HG03095 (cell line): ENCODE measurements around the gene LCK.
A peak's percentile ranks its signal among the peaks of the same experiment; 100 is the strongest.

Experiments
- ATAC-seq: cut with Tn5 transposase; IDR thresholded peaks from one replicate; pipeline ENCODE4 v1.9.1; 2021; ENCODE audit warnings: moderate library complexity; ENCODE audit not compliant: unreplicated experiment

LCK gene

DNA sequence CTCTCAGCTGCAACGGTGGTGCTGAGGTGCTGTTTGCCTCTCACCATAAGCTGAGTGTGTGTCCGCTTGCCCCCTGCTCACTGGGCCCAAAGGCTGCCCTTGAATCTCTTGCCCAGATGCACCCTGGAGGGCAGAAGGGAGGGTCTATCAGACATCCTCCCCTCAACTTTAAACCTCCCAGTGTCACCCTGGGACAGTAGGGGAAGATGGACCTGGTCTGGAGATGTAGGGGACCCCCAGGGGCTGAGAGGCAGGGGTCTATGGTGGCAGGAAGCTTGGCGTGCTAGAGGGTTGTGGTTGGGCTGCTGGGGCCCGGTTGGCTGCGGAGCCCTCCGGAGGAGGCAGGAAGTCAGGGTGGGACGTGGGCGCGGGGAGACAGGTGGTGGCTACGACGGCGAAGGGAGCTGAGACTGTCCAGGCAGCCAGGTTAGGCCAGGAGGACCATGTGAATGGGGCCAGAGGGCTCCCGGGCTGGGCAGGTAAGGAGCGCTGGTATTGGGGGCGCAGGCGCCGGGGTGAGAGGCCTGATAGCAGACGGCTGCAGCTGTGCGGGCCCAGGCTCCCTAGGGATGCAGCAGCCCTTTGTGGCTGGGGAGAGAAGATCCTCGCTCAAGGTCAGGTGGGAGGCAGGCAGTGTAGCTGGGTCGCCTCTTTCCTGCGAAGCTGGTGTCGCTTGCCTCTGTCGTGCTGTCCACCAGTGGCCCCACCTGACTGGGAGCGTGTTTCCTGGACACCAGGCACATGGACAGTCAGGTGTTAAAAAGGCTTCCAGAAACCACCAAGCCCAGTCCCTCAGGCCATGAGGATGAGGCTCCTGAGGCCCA is at the start of gene LCK:
Gene LCK (plus strand): TSS at position 373 of the 824 bp plus-strand sequence. CDS start 23,065 bp downstream, outside the sequence.
- no peak for ATAC-seq

DNA sequence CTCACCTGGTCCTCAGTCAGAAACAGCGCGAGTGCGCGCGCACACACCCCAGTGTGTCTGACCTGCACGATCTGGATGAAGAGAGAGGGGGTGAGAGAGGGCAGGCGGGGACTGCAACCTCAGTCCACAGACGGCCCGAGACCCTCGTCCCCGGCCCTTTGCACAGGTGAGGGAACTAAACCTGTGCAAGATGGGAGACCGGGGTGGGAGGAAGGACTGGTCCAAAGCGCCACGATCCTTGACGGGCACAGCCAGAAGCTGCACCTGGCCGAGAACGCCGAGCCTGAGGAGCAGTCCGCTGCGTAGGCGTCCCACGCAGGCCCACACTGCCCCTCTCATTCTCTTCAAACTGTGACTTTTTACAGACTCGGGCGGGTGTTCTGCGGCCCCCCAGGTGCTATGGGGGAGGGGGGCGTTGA is 46.1 kb upstream of the LCK start:
- no peak for ATAC-seq

DNA sequence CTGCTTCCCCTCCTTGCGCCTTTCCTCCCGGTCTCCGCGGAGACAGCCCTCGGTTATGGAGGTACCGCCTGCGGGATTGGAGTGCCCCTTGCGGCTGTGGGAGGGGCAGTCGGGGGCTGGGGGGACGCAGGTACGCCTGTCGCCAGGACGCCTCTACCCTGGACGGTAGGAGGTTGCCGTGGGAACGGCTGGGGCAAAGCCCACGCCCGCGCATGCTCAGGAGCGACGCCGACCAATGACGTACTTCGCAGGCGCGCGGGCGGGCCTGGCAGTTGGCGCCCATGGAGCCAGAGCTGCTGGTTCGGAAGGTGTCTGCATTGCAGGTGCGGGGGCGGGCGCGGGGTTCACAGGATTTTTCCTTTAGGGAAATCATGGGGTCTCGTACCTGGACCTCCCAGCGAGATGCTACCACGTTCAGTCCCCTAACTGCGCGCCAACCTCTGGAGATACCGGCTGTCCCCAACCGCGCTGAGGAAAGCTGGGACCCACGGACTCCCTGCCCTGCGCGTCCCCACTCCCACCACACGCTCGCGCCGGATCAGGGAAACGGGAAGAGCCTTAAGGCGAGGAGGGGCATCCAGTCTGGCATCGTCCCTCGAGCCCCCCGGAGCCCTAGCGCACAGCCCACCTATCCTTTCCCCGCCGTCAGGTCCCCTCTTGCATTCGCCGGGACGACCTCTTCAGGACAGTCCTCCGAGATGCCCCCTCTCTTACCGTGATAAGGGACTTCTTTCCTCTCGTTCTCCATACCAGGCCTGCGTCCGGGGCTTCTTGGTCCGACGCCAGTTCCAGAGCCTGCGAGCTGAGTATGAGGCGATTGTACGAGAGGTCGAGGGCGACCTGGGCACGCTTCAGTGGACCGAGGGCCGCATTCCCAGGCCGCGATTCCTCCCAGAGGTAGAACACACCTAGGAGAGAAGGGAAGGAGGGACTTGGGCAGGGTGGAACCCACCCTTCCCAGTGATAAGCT is 45.4 kb upstream of the LCK start, which contains the start of gene IQCC:
Gene IQCC (plus strand): TSS at position 271 of the 970 bp plus-strand sequence. CDS start 11 bp downstream, at position 282.
- ATAC-seq = no peak

DNA sequence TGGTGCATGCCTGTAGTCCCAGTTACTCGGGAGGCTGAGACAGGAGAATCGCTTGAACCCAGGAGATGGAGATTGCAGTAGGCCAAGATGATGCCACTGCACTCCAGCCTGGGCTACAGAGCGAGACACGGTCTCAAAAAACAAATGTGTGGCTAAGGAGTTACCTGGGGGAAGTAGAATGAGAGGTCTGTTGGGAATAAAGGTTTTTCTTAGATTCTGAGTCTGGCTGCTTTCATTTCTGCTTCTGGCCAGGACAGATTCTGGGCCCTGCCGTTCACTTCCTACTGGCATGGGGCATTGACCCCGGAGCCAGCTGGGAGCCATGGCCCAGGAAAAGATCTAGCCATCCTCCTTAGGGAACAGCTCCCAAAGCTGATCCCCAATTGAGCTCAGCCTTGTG is 42.6 kb upstream of the LCK start:
- ATAC-seq = no peak

DNA sequence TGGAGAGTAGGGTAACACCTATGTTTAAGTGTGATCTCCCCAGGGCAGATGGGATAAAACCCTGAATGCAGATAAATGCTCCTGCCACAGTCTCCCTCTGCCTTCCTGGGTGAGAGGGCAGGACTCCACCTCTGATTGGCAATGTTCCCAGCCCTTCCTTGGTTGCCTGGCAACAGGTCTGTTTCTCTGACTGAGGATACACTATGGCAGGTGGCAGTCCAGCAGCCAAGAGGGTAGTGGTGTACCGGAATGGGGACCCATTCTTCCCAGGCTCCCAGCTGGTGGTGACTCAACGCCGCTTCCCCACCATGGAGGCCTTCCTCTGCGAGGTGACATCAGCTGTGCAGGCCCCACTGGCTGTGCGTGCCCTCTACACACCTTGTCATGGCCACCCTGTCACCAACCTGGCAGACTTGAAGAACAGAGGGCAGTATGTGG is 42.2 kb upstream of the LCK start, which contains the start of gene DCDC2B:
Gene DCDC2B (plus strand): TSS at position 199 of the 438 bp plus-strand sequence. CDS start 5 bp downstream, at position 204.
- no peak for ATAC-seq

DNA sequence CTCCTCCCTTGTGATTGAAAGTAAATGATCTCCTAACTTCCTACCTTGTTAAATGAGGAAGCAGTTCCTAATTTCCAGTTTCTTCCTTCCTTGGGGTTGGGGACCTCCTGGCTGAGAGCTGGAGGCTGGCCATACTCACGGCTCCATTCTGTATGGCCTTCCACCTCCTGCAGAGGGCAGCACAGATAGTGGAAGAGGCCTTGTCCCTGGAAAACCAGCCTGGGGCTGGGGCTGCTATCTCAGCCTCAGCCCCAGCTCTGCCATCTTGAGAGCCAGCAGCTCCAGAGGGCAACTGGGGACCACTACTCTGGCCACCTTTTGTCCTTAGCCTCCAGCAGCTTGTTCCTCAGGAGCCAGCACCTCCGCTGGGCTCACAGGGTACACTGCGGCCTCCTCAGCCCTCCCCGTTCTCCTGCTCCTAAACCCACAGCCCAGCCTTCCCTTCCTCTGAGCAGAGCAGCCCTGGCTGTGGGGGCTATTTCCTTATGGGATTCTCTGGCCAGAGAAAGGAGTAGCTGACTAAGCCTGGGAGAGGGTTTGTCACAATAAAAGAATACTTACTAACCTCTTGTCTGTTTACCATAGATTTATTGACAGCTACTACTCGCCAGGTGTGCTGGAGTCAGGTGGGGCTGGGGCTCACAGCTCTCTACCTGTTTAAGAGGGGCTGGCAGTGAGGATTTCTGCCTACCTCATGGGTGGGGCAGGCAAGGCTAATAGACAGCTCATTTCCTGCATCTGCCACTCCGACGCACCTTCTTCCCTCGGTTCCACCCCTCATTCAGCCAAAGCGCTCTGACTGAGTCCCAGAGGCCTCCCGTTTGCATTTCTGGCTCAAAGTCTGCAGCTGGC is 35.2 kb upstream of the LCK start:
- ATAC-seq = peak; percentile 55

DNA sequence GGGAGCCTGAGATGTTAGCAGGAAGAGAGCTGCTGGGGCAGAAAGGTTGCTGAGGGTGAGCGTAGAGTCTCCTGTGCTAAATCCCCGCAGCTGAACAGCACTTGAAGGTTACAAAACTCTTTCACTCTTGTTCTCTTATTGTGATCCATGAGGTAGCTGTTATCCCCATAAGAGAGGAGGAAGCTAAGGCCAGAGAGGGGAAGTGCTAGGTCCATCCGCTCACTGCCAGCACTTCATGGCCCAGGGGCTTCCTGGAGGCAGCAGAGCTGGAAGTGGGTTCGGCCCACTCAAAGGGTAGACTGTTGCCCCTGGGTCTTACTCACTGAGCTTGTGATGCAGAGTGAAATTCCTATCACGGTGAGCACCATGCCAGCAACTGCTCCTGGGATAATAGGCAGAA is 34.5 kb upstream of the LCK start:
- no peak for ATAC-seq

DNA sequence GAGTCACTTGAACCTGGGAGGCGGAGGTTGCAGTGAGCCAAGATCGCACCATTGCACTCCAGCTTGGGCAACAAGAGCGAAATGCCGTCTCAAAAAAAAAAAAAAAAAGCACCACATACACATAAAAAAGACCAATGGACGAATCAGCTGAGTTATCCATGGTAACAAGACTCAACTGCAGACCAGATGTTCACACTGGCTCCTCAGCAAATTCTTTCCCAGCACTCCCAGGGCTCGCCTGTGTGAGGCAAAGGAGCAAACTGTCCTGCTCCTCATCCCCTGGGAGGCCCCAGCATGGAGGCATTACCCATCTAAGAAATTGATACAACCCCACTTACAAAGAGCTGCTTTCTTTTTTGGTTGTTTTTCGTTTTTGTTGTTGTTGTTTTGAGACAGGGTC is 32.0 kb upstream of the LCK start:
- ATAC-seq = no peak

DNA sequence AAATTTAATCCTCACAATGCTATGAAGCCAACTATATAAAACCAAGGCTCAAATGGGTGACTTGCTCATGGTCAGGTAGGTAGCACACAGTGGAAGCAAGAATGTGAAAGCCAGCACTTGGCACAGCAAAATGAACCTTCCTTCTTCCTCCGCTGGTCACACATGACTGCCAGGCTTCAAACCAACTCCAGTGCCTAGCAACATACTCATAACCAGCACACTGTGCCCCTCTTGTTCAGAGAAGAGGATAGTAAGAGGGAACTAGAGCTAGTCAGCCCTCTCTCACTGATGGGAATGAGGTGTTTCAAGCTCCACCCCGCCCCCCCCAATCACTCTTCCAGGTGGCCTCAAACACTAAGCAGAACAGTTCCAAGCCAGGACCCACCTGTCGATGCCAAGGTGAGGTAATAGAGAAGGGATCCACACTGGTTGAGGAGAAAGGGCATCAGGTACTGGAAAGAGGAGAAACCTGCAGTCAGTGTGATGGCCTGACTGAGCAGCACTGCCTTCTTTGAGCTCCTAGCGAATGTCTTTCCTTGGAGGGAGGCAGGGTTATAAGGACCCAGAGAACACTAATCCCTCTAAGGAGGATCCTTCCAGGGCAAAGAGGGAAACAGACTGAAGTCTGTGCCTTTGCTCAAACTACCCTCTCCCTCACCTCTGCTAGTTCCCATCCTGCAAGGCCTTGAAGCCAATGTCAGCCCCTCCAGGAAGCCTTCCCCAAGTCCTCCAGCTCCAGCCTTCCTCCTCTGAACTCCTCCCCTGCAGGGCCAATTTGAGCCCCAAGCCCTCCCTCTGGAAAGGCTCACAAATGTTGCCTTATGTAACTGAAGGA is 30.1 kb upstream of the LCK start:
- no peak for ATAC-seq

DNA sequence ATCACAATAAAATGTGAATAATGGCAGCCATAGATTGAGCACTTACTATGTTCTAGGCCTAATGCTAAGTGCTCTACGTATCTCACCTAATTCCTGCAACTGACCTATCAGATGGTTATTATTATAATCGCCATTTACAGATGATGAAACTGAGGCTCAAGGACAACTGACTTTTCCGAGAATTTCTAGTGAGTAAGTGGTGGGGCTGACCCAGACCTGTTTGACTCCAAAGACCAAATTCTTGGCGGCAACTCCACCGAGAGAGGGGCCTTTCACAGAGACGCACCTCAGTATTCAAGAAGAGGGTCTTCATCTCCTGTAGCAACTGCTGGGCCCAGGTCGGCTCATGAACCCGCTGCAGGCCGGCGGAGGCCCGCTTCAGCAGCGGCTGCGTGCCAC is 29.5 kb upstream of the LCK start:
- no peak for ATAC-seq

DNA sequence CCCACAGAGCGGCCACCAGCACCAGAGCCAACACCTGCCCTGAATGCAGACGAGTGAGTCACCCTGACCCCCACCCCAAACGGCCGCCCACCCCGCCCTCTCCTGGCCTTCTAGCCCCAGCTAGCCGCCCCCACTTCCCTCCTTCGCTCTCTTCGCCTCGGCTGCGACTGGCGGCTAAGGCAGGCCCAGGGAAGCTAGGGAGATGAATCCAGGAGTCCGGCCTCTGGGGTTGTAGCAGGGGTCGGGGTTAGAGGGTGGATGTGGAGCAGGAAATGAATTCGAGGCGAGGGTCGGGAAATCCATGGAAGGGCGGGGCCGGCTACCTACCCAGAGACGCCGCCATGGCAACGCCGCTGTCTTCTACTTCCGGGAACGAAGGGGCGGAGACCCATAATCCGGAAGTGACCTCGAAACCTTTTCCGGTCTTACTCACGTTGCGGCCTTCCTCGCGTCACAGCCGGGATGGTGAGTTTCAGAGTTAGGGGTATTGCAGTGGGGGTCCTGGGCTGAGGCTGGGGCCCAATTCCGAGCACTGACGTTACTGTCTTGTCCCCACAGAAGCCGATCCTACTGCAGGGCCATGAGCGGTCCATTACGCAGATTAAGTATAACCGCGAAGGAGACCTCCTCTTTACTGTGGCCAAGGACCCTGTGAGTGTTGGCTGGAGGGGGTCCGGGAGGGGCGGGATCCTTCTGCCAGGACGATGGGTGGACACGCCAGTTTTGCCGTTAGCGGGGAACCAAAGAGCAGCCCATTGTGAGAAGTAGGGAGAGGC is 28.9 kb upstream of the LCK start, which contains the start of the genes EIF3I and TMEM234:
Gene EIF3I (plus strand): TSS at position 428 of the 776 bp plus-strand sequence. CDS start 35 bp downstream, at position 463.
Gene TMEM234 (minus strand): TSS at position 374 of the 776 bp plus-strand sequence. CDS start 31 bp downstream, at position 343.
- ATAC-seq = peak; percentile 91

DNA sequence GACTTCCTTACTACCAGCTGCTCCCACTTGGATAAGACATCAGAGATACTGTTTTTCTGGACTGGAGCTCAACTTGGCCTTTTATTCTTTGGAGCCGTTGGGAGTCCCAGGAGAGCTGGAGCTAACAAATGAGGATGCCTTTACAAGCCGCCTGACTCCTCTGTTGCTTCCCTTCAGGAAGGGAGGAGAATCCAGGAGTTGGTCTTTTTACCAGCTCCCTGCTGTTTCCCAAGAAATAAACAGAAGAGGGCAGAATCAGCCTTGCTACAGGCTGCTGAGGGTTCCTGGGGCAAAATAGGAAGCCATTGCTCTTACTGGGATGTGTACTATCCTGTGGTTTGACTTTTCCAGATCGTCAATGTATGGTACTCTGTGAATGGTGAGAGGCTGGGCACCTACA is 27.4 kb upstream of the LCK start:
- ATAC-seq = no peak

DNA sequence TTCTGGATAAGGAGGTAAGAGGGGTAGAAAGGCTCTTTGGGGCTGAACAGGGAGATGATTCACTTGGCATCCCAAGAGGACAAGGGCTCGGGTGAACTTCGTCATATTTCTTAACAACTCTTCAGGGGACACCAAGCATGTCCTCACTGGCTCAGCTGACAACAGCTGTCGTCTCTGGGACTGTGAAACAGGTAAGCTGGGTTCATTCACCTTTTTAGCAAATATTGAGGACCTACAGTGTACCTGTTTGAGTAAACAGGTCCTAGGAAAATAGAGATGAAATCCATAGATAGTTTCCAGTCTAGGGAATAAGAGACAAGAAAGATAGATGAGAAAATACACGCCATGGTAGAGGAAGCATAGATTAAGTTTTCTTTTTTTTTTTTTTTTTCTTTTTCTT is 26.8 kb upstream of the LCK start:
- no peak for ATAC-seq

DNA sequence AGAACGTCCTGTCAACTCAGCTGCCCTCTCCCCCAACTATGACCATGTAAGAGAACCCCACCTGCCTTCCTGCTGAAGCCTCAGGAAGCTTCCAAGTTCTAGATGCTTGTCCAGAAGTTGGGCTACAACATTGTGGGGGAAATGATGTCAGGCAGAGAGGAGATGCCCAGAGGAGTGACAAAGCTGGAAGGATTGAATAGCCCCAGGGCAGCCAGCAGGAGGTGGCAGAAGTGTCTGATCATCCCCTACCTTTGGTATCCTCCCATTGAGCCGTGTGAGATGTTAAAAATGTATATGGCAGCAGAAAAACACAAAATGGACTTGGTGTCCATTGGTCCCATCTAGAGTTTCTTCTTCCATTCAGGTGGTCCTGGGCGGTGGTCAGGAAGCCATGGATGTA is 22.3 kb upstream of the LCK start:
- no peak for ATAC-seq

DNA sequence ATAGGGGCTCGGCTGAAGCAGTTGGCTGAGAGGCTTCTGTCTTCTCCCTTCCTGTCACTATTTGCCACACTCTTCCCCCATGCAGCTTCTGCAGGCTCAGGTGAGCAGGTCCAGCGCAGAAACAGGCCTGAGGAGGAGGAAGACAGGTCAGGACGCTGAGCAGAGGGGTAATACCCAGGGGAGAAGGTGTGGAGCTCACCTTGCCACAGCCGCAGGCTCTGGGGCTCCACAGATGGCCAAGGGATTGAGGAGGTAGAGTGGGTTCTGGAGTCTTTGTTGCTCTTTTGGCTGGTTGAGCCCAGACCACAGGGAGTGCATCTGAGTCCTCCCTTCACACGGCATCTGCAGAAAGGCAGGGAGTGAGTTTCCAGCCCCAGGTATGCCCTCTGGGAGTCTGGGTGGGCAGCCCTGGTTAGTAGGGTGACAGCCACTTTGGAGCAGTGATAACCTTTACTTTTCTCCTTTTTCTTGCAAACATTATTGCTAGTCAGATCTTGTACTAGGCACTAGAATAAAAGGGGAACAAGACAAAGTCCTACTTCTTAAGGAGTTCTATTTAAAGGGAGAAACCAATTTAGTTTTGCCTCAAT is 19.1 kb upstream of the LCK start:
- no peak for ATAC-seq

DNA sequence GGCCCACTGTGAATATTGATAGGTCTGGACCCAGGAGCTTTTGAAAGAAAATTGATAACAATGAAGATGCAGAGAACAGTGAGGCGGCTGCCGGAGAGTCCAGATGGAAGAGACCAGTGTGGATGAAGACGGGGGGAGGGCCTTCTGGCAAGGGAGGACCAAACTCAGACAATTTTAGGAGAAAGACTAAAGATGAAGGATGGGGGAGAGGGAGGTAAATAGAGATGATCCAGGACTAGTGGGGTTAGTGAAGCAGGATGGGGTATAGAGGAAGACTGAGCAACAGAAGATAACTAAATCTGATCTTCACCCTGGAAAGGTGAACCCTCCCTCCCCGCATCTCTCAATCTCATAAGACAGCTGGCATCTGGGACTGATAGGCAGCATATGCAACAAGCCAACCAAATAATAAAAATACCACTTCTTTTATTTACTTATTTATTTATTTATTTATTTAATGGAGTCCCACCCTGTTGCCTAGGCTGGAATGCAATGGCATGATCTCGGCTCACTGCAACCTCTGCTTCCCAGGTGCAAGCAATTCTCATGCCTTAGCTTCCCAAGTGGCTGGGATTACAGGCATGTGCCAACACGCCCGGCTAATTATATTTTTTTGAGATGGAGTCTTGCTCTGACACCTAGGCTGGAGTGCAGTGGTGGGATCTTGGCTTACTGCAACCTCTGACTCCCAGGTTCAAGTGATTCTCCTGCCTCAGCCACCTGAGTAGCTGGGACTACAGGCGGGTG is 18.3 kb upstream of the LCK start:
- no peak for ATAC-seq

DNA sequence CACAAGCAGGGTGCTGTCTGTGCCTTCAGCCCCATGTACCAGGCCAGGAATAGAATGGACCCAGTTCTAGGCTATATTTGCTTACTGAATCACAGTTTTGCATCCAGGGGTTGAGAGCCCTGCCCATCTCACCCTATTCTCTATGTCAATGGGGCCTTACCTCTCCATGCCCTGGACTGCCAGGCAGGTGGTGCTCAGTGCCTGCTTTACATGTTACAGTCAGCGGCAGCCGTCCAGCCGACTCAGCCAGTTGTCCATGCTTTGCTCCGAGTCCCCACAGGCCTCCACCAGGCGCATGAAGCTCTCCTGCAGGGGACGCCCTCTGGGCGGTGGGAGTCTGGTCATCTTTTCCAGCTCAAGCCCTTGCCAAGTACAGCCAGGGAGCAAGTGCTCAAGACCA is 16.3 kb upstream of the LCK start:
- ATAC-seq = no peak

DNA sequence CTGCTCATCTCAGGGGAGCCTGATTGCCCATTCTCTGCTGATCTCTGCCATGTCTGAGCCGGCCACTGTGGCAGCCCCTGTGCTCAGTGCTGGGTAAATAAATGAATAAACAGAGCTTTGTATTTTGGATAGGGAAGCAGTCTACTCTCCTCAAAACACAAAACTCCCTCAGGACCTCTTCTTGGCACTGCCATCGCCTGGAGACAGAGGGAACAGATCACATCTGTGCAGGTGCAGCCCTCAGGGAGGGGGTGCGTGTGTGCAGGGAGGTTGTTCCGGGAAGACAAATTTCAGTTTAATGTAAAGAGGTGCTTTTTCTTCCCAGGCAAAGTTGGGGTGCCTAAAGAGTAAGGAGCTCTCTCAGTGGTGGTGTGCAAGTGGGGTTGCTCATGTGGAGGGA is 11.7 kb upstream of the LCK start:
- ATAC-seq = no peak
